H54 (cell line): ENCODE measurements around the gene RNF151.
A peak's percentile ranks its signal among the peaks of the same experiment; 100 is the strongest.
"Not testable (repeated sequence)": the region's sequence is repeated elsewhere in the genome, so short reads cannot be mapped to it uniquely, and the experiment has no call there.

ENCODE experiments used
- DNase-seq: peaks from one replicate; pipeline ENCODE4 v3.0.0; 2011; ENCODE audit warnings: low spot score, mixed read lengths; ENCODE audit not compliant: insufficient read length
- FAIRE-seq: peaks from 3 replicates; lab custom pipeline; 2011; peaks lifted over from hg19 to GRCh38; lab: Jason Lieb, UNC
- POLR2A ChIP-seq: IDR thresholded peaks from 2 replicates; pipeline ENCODE4 v1.6.1; 2011; ENCODE audit warnings: low read depth, mild to moderate bottlenecking, low read length

The RNF151 gene, protein sequence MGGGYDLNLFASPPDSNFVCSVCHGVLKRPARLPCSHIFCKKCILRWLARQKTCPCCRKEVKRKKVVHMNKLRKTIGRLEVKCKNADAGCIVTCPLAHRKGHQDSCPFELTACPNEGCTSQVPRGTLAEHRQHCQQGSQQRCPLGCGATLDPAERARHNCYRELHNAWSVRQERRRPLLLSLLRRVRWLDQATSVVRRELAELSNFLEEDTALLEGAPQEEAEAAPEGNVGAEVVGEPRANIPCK

DNA sequence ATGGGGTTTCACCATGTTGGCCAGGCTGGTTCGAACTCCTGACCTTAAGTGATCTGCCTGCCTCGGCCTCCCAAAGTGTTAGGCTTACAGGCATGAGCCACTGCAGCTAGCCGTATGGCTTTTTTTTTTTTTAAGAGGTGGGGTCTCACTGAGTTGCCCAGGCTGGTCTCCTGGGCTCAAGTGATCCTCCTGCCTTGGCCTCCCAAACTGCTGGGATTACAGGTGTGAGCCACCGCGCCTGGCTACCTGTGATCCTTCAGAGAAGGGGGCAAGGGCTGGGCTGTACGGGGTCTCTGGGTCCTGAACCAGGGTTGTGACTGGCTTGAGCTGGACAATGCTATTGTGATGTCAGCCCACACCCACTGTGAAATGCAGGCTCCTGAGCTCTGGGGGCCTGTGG, at the start of gene RNF151:
Gene RNF151, plus strand, starts transcription at position 397 of the 400 bp plus-strand sequence. CDS start 26 bp downstream, outside the sequence.
- no peak for FAIRE-seq
- DNase-seq = no peak
- no peak for TF ChIP-seq POLR2A

DNA sequence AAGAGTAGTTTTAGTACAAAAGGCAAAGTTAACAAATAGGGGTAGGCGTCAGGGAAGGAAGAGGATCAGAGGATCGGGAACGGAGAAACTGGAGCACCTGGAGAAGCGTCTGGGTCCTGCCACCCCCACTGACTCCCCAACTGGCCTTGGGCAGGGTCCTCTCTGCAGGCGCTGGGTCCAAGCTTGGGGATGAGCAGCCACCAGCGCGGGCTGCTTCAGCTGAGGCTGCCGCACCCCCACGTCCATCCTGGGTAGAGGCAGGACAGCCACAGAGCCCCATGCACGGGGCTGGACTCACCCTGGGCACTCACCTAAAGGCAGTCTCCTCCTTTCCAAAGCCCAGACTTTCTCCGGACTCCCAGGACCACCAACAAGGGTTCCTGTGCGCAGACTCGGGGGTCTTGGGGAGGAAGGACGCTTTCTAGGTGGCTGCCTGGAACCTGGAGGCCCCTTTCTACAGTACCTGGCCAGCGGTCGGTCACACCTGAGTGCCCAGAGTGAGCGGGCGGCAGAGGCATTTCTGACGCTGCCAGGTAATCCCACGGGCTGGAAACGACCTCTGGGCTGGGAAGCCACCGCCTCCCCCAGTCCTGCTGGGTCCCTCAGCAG, 49.5 kb upstream of the RNF151 start:
- FAIRE-seq (no peak), DNase-seq (no peak)
- TF ChIP-seq POLR2A = no peak

DNA sequence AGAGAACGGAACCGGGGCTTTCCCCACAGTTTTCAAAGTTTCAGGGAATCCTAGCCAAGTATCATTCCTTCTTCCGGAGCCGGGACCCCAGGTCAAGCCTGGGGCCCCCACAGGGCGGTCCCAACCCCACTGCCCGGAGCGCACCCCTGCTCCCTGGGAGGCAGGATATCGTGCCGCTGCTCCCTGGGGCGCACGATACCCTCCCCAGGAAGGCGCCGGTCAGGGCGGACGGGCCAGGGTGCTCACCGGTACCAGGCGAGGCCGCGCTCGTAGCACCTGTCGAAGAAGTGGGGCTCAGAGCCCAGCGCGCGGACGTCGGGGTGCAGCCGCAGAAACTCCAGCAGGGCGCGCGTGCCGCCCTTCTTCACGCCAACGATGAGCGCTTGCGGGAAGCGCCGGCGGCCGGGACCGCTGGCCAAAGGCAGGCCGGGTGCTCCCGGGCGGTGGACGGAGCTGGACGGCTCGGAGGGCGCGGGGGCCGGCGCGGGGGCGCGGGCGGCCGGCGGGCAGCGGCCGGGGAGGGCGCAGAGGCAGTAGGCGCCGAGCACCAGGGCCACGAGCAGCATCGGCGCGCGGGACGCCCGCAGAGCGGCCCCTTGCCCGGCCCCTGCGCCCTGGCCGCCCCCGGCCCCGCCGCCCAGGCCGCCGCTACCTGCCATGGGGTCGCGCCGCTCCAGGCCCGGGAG, 48.8 kb upstream of the RNF151 start:
- no peak for FAIRE-seq
- TF ChIP-seq POLR2A = no peak
- no peak for DNase-seq

DNA sequence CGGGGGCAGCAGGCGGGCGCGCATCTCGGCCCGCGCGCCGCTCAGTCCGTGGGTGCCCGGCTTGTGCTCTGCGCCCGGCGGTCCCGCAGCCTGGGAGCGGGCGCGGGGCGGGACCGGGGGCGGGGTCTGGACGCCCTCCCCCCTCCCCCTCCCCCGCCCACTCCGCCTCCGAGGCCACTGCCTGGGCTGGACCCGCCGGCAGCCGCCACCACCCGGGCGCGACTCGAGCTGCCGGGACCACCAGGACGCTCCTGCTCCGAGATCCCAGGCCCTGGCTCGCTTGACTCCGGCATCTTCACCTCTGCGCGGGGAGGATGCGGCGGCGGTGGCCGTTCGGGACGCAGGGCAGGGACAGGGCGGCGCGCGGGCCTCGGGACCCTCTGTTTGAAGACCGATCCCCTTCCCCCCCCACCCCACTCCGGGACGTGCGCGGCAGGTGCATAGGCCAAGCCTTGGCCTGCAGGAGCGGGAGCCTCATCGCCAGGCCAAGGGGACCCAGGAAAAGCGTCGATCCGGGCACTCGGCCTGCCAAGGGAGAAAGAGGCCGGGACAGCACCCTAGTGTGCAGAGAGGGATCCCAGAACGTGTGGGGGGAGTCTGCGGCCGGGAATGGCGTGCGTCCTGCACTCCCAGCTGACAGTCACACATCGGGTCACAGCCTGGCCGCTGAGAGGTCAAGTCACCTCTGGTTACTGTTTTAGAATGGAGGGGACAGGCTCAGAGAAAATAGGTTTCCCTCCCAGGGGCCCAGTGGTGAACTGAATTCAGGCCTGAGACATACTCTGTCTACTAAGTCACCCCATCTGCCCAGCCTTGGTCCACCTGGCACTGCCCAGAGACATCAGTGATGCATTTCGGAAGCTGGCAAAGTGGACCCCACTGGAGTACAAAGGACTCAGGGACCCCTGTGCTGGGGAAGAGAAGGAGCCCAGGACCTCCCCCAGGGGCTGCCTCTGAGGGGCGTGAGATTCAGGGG, 48.0 kb upstream of the RNF151 start, which contains the start of gene HS3ST6:
Gene HS3ST6, minus strand, starts transcription at position 65 of the 976 bp plus-strand sequence. CDS start 92 bp downstream, outside the sequence.
- DNase-seq = no peak
- FAIRE-seq = no peak

DNA sequence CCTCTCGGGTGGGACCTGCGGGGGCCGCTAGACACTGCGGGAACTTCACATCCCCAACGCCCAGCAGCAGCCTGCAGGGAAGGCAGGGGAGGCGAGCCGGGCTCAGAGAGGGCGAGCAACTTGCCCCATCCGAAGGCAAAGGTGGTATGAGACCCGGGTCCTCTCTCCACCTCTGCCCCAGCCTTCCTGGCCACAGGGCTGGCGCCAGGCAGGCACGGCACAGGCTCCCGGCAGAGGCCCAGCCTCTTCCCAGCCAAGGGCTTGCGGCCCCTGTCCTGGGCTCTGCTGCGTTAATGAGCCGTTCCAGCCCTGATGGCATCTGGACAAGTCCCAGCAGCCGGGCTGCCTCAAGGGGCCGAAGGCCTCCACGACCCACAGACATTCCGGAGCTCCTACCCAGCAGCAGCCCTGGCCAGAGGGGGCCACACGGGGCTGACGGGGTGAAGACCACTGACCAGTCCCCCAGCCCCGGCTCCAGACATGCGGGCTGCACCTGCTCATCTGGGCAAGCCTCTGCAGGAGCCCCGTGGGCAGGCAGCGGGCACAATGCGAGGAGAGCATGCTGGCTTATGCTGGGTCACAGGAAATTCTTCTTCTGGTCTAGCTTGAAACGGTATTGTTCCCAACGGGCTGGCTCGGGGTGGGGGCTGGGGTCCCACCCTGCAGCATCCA, 47.2 kb upstream of the RNF151 start:
- no peak for TF ChIP-seq POLR2A
- FAIRE-seq (no peak), DNase-seq (no peak)

More for the DNA sequence above, 48.0 kb upstream of the RNF151 start, which contains the start of gene HS3ST6:
- no peak for TF ChIP-seq POLR2A

DNA sequence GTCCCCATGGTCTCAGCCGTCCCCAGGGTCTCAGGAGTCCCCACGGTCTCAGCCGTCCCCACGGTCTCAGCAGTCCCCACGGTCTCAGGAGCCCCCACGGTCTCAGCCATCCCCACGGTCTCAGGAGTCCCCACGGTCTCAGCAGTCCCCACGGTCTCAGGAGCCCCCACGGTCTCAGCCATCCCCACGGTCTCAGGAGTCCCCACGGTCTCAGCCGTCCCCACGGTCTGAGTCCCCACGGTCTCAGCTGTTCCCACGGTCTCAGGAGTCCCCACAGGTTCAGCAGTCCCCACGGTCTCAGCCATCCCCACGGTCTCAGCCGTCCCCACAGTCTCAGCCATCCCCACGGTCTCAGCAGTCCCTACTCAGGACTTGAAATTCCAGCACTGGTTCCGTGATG, 46.5 kb upstream of the RNF151 start:
- DNase-seq, FAIRE-seq: not testable (repeated sequence)

DNA sequence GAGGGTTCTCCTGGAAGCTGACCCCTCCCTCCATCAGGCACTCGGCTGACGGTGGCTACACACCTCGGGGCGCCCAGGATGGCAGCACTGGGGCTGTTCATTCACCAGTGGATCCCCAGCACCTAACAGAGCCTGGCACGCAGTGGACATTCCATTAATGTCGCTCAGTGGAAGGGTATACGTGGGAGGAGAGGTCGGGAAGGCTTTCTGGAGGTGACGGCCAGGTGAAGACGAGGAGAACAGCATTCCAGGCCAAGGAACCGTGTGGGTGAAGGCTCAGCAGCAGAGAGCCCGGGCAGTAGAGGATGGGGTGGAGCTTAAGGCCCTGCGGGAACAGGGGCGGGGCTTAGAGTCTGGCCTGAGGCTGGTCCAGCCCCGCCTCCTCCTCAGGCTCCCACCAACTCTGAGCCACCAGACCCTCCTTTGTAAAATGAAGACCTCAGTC, 45.9 kb upstream of the RNF151 start:
- TF ChIP-seq POLR2A = no peak
- DNase-seq = peak; percentile 65
- FAIRE-seq = no peak

DNA sequence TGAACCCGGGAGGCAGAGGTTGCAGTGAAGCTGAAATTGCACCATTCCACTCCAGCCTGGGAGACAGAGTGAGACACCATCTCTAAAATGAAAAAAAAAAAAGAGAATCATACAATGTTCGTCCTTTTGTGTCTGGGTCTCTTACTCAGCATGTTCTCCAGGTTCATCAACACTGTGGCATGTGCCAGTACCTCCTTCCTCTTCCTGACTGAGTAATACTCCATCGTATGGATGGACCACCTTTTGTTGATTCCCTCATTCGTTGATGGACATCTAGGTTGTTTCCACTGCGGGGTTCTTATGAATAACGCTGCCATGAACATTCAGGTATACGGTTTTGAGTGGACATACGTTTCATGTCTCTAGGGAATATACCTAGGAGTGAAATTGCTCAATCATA, 44.3 kb upstream of the RNF151 start:
- FAIRE-seq (no peak), DNase-seq (no peak)
- TF ChIP-seq POLR2A = no peak

DNA sequence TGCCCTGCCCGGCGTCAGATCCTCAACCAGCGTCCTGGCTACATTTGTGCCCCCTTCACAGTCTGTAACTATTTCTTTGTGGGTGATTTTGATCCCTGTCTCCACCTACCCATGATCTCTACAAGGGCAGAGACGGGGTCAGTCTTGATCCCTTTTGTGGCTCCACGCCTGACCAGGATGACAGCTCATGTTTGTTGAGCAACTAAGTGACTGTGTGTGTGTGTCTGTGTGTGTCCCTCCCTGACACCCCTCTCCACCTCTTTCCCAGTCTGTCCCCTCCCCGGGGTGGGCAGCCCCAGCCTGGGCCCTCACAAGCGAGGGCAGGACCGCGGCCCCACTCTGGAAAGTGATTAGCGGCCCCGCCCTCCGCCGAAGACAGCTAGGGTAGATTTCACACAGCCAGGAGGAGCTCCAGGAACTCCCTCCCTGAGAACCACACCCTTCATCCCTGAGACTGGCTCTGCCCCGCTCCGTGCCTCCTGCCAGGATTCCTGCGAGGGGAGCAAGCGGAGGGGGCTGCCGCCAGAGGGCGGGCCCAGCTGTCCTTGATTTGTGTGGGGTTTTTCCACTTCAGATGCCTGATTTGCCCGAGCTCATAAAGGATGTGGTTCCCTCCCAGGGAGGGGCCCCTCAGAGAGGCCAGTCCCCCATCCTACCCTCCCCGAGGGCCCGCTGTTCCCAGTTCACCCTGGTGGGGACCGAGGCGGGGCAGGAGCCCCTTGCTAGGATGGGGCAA, 43.2 kb upstream of the RNF151 start:
- no peak for TF ChIP-seq POLR2A
- FAIRE-seq = no peak

DNA sequence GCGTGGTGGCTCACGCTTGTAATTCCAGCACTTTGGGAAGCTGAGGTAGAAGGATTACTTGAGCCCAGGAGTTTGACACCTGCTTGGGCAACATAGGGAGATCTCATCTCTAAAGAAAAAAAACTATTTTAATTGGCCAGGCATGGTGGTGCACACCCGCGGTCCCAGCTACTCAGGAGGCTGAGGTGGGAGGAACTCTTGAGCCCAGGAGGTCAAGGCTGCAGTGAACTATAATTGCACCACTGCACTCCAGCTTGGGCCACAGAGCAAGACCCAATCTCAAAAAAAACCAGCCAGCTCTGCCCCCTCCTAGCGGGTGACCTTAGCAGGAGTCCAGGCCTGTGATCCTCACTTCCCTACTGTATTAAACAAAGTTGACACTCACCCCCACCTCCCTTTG, 42.6 kb upstream of the RNF151 start:
- TF ChIP-seq POLR2A = no peak
- FAIRE-seq = no peak
- DNase-seq = no peak

More for the DNA sequence above, 43.2 kb upstream of the RNF151 start:
- DNase-seq = no peak

DNA sequence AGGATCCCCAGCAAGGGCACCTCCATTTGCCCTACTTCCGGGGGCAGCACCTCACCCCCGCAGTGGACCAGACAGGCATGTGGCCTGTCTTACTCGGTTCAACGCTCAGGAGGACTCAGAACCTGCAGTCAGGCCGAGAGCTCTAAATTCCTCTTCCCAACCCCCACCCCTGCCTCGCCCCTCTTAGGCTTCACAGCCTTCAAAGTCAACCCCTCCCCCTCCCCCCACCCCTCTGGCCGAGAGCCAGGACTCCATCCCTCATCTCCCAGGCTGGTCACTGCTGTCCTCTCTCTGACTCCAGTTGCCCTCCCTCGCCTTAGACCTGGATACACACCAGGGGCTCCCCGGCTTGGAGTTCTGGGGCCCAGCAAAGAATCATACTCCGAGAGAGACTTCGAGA, 40.4 kb upstream of the RNF151 start:
- FAIRE-seq (no peak), DNase-seq (no peak)

DNA sequence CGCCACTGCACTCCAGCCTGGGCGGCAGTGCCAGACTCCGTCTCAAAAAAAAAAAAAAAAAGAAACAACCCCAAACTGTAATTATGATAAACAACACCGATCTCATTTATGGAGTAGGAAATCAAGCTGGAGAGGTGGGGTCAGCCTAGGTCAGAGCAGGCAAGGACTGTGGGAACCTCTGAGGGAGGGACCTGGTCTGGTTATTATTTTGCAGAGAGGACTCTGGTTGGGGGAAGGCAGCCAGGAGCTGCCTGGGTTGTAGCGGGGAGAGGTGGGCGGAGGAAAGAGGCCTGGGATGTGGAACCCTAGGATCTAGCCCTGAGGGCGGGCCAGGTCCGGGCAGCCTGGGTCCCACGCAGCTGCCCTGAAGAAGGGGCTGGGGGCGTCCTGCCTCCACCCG, 37.6 kb upstream of the RNF151 start:
- DNase-seq (peak; percentile 77), FAIRE-seq (no peak)
- no peak for TF ChIP-seq POLR2A

More for the DNA sequence above, 40.4 kb upstream of the RNF151 start:
- TF ChIP-seq POLR2A = no peak
